Skeletal muscle tissue (tissue), 4 donors: ENCODE data around the gene POU5F1. TPM values are rescaled to one million over a fixed set of nuclear protein-coding genes. Genes with fewer than 3 reads are reported as not detected.
"Not testable (repeated sequence)": the region's sequence is repeated elsewhere in the genome, so short reads cannot be mapped to it uniquely, and the experiment has no call there.

ENCODE experiments used
- H3K27ac ChIP-seq: one replicate; pipeline ENCODE4 v1.7.0; 2013; ENCODE audit warnings: mild to moderate bottlenecking, low read depth, low read length, inconsistent platforms
- H3K27me3 ChIP-seq, 3 donors: one replicate each; pipeline ENCODE4 v1.7.0; 2013; ENCODE audit warnings: low read length in 3 of 3; ENCODE audit not compliant: control insufficient read depth in 3 of 3, insufficient read depth in 3 of 3
- H3K36me3 ChIP-seq, 3 donors: one replicate each; pipeline ENCODE4 v1.7.0; 2013; ENCODE audit warnings: low read length in 3 of 3; ENCODE audit not compliant: control insufficient read depth in 3 of 3, insufficient read depth in 3 of 3
- H3K4me1 ChIP-seq, 3 donors: one replicate each; pipeline ENCODE4 v1.7.0; 2013; ENCODE audit warnings: low read length in 3 of 3, mild to moderate bottlenecking in 3 of 3; ENCODE audit not compliant: control insufficient read depth in 3 of 3, insufficient read depth in 3 of 3
- H3K4me3 ChIP-seq, 3 donors: one replicate each; pipeline ENCODE4 v1.7.0; 2013; ENCODE audit warnings: low read length in 3 of 3
- H3K9ac ChIP-seq, 3 donors: one replicate each; pipeline ENCODE4 v1.7.0; 2013; ENCODE audit warnings: low read length in 3 of 3, mild to moderate bottlenecking in 3 of 3, moderate library complexity in 2 of 3, low read depth in 1 of 3
- H3K9me3 ChIP-seq, 3 donors: one replicate each; pipeline ENCODE4 v1.7.0; 2013; ENCODE audit warnings: low read length in 3 of 3; ENCODE audit not compliant: control insufficient read depth in 3 of 3
- total RNA-seq: library from RNA; depleted of rRNA; stranded (reverse); fragments of >200 nt; gene quantifications from one replicate; pipeline ENCODE4 v1.2.3, GENCODE V29; 2014
- donor health status: Osteomylitis.

POU5F1 gene
- total RNA-seq, 1 donor from 2014 or later = not detected

- peaks cover 2 to 5% (median 4%) of the 10 kb centered on the region in 3 donors for H3K36me3 ChIP-seq
- H3K27me3 ChIP-seq = no peaks in the 10 kb centered on the region
- H3K9ac ChIP-seq = peak overlapping the region; percentile 52 to 82 (median 66)
- H3K27ac ChIP-seq = peak overlapping the region; percentile 84
- H3K9me3 ChIP-seq = no peaks in the 10 kb centered on the region
- peak overlapping the region; percentile 66 to 85 (median 68) for H3K4me3 ChIP-seq
- H3K4me1 ChIP-seq = peaks cover 9 to 31% (median 18%) of the 10 kb centered on the region in 3 donors
Observed at GRCh38 chr6:31203345-31203979, 33.0 kb upstream of the POU5F1 start.

GRCh38 chr6:31202259-31203166, 32.0 kb upstream of the POU5F1 start:
- Histone ChIP-seq H3K36me3 (peaks cover 2 to 5% (median 4%) of the 10 kb centered on the region in 3 donors), H3K4me1 (peaks cover 9 to 31% (median 18%) of the 10 kb centered on the region in 3 donors), H3K27me3 (no peaks in the 10 kb centered on the region), H3K9me3 (no peaks in the 10 kb centered on the region), H3K9ac (no peak overlapping the region), H3K27ac (peak overlapping the region; percentile 84), H3K4me3 (peak overlapping the region in 1 of 3 donors; percentile 85)

DNA sequence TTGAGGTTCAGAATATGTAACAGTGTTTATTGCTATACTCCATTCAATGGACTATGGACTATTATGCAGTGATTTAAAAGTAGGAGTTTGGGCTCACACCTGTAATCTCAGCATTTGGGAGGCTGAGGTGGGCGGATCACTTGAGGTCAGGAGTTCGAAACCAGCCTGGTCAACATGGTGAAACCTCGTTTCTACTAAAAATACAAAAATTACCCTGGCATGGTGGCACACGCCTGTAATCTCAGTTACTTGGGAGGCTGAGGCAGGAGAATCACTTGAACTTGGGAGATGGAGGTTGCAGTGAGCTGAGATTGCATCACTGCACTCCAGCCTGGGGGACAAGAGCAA, 28.6 kb upstream of the POU5F1 start:
- H3K9ac ChIP-seq, H3K4me3 ChIP-seq, H3K36me3 ChIP-seq, H3K9me3 ChIP-seq, H3K27me3 ChIP-seq, H3K27ac ChIP-seq: not testable (repeated sequence)
- peaks cover 15 to 41% (median 22%) of the 10 kb centered on the region in 3 donors for H3K4me1 ChIP-seq

DNA sequence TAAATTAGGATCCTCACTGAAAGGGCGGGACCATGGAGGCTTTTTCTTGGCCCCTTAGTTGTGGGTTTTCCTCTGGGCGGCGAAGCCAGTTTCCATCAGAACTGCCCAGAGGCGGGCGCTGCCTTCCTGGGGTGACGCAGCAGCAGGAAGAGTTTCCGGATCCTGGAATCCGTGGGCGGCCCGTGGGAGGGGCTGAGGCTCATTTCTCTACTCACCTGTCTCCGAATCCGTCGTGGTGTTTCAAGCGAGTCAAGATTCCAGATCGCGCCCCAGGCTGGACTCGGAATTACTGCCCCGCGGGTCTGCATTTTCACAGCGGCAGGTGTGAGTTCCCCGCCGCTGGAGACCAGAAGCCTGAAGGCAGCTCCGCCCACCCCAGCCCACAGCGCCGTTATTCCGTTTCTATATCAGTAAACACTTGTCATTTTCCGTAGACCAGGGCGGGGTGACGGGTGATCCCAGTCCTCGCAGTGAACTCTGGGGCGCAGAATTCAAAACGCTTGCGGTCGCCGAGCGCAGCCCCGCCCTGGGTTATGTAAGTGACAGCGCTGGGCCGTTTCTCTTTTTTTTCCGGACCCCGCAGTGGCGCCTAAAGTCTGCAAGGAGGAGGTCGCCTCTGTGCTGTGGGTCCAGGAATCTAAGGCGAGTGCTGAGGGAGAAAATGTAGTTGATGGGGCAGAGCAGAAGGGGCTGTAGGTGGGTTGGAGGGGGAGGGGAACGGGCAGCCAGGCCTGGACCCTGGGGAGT, 27.2 kb upstream of the POU5F1 start:
- H3K4me3 ChIP-seq = peak overlapping the region; percentile 81 to 92 (median 85)
- peak overlapping the region; percentile 92 to 95 (median 95) for H3K9ac ChIP-seq
- H3K27ac ChIP-seq = peak overlapping the region; percentile 98
- peaks cover 11 to 31% (median 13%) of the 10 kb centered on the region in 3 donors for H3K4me1 ChIP-seq
- no peaks in the 10 kb centered on the region for H3K27me3 ChIP-seq
- no peaks in the 10 kb centered on the region for H3K9me3 ChIP-seq
- H3K36me3 ChIP-seq = peaks cover 5 to 10% (median 6%) of the 10 kb centered on the region in 3 donors

GRCh38 chr6:31196251-31197022, 26.0 kb upstream of the POU5F1 start:
- Histone ChIP-seq H3K4me3 (peak overlapping the region; percentile 81 to 92 (median 85)), H3K9ac (peak overlapping the region; percentile 92 to 95 (median 95)), H3K36me3 (peaks cover 5 to 10% (median 6%) of the 10 kb centered on the region in 3 donors), H3K4me1 (peaks cover 6 to 23% (median 9%) of the 10 kb centered on the region in 3 donors), H3K27ac (peak overlapping the region; percentile 98)
- H3K27me3 ChIP-seq, H3K9me3 ChIP-seq: not testable (repeated sequence)

DNA sequence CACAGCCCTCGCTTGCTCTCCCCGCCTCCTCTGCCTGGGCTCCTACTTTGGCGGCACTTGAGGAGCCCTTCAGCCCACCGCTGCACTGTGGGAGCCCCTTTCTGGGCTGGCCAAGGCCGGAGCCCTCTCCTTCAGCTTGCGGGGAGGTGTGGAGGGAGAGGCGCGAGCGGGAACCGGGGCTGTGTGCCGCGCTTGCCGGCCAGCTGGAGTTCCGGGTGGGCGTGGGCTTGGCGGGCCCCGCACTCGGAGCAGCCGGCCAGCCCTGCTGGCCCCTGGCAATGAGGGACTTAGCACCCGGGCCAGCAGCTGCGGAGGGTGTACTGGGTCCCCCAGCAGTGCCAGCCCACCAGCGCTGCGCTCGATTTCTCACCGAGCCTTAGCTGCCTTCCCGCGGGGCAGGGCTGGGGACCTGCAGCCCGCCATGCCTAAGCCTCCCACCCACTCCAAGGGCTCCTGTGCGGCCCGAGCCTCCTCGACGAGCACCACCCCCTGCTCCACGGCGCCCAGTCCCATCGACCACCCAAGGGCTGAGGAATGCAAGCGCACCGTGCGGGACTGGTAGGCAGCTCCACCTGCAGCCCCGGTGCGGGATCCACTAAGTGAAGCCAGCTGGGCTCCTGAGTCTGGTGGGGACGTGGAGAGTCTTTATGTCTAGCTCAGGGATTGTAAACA, 25.0 kb upstream of the POU5F1 start:
- peaks cover 6 to 23% (median 9%) of the 10 kb centered on the region in 3 donors for H3K4me1 ChIP-seq
- not testable (repeated sequence) for H3K27ac ChIP-seq, H3K9ac ChIP-seq, H3K9me3 ChIP-seq, H3K4me3 ChIP-seq, H3K27me3 ChIP-seq, H3K36me3 ChIP-seq

DNA sequence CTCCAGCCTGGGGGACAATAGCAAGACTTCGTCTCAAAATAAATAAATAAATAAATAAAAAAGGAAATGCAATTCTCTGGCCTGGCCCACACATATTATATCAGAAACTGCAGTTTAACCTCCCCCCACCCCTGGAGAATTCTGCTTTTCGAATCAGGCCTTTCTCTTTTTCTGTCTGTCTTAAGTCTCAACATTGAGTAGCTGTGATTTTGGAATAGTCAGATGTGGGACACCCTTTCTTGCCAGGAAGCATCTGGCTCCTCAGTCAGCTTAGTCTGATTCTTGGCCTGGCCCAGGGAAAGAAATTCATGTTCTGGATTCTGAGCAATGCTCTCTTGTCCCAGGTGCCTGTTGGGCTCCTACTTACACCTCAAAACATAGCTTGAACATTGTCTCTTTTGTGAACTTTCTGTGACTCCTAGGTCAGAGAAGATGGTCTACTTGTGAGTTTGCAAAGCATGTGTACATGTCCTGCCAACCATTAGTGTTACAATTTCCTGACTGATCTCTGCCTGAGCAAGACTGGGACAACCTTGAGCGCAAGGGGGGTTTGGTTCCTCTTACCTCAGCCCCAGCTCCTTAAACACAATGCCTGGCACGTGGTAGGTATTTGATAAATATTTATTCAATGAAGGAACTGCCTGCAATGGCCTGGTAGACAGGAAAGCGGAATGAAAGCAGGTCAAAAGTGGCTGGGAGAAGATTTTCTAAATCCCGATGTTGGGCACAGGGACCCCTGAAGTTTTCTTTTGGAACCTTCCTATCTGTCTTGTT, 23.8 kb upstream of the POU5F1 start:
- no peak overlapping the region for H3K4me3 ChIP-seq
- peaks cover 6 to 20% (median 9%) of the 10 kb centered on the region in 3 donors for H3K4me1 ChIP-seq
- no peak overlapping the region for H3K27ac ChIP-seq
- no peak overlapping the region for H3K9ac ChIP-seq
- H3K9me3 ChIP-seq = no peaks in the 10 kb centered on the region
- H3K36me3 ChIP-seq = peaks cover 0 to 8% (median 2%) of the 10 kb centered on the region in 3 donors
- H3K27me3 ChIP-seq = no peaks in the 10 kb centered on the region

DNA sequence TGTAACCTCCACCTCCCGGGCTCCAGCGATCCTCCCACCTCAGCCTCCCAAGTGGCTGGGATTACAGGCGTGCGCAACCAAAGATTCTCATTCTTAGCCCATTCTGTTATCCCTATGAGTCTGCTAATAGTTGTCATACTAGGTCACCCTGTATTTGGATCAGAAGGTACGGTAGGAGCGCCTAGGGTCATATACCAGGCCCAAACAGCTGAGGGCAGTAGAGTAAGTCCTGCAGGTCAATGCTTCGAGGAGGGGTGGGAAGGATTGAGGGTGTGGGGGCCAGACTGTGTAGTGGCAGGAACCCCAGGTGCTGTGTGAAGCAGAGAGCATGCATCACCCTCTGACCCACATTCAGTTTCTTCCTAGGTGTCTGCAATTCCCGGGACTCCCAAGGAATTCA, 22.7 kb upstream of the POU5F1 start:
- Histone ChIP-seq H3K4me3 (no peak overlapping the region), H3K4me1 (peaks cover 6 to 17% (median 7%) of the 10 kb centered on the region in 3 donors), H3K27me3 (no peaks in the 10 kb centered on the region), H3K9me3 (no peaks in the 10 kb centered on the region), H3K9ac (peak overlapping the region in 1 of 3 donors; percentile 25), H3K27ac (no peak overlapping the region), H3K36me3 (peaks cover 0 to 8% (median 2%) of the 10 kb centered on the region in 3 donors)
